Pancreas (tissue), 10 donors: ENCODE results near the gene AGPAT1. TPM values are rescaled to one million over a fixed set of nuclear protein-coding genes. Genes with fewer than 3 reads are reported as not detected.

Experiments
- ATAC-seq, 4 donors: fragments of 200-7000 bp; cut with Tn5 transposase; one replicate each; pipeline versions ENCODE4 v1.8.0 to v1.9.1; 2020; ENCODE audit warnings: mild to moderate bottlenecking in 4 of 4, moderate library complexity in 4 of 4
- DNase-seq, 6 donors: peaks; one replicate each; pipeline ENCODE4 v3.0.0-alpha.2; 2020
- FAIRE-seq: peaks from 2 replicates; lab custom pipeline; 2012; peaks lifted over from hg19 to GRCh38; lab: Jason Lieb, UNC
- H3K27ac ChIP-seq, 4 donors: fragments of 200-600 bp; sonication (generic); 1 replicate in 3 of 4; 2 replicates in 1 of 4; pipeline versions ENCODE4 v1.5.0 to v1.8.0; 2020
- H3K27me3 ChIP-seq, 4 donors: fragments of 200-600 bp; one replicate each; pipeline ENCODE4 v1.8.0; 2021
- H3K36me3 ChIP-seq, 3 donors: fragments of 200-600 bp; sonication (generic) in 1 of 3; one replicate each; pipeline versions ENCODE4 v1.5.0 to v1.8.0; 2020 to 2021
- H3K4me1 ChIP-seq, 3 donors: fragments of 200-600 bp; one replicate each; pipeline ENCODE4 v1.8.0; 2021
- H3K4me3 ChIP-seq, 4 donors: fragments of 200-600 bp; sonication (generic) in 2 of 4; one replicate each; pipeline versions ENCODE4 v1.5.0 to v1.8.0; 2020 to 2021
- H3K9me3 ChIP-seq, 4 donors: fragments of 200-600 bp; one replicate each; pipeline ENCODE4 v1.8.0; 2021
- WGBS, 2 donors: extraction: QIAGEN DNeasy Blood & Tissue Kit; methylation state at CpG; one replicate each; pipeline ENCODE4 v1.1.7; 2013; 5-methylcytosine and 5-hydroxymethylcytosine counted together
- intact Hi-C, 3 donors: fragments of 100-400 bp; cut with DNase I; formaldehyde crosslinking; loops; one replicate each; pipeline versions ENCODE4 v1.11.1 to v1.14.2; 2022
- polyA plus RNA-seq, 2 donors: library from polyadenylated mRNA; stranded (reverse); fragments of 200-250 nt; gene quantifications; one replicate each; pipeline ENCODE4 v1.2.3, GENCODE V29; 2013
- total RNA-seq, 6 donors: library from RNA; stranded (reverse); fragmentation: NEBNext Ultra II Directional in 4 of 6; extraction: Animal tissue kit (Norgen Biotek cat#: 25700) in 4 of 6; gene quantifications; one replicate each; pipeline versions ENCODE4 v1.2.1 to v1.2.4, GENCODE V29; 2021 to 2023
- TF ChIP-seq, protein P1 (sequence below), 4 donors: fragments of 200-600 bp; sonication (generic) in 3 of 4; IDR thresholded peaks; one replicate each; pipeline versions ENCODE4 v1.5.0 to v1.8.0; 2021; ENCODE audit warnings: antibody characterized with exemption in 4 of 4
- donor health status: healthy with polysubstance abuse.
- donor health status: DM: no; HTN: no; CAD: no; lungs with moderate emphysema.
- donor health status: DM: no; HTN: no; CAD: no.
- donor health status: control.
- donor health status: control.
- donor health status: Bipolar disorder and iron deficiency.
- donor health status: DM: yes; HTN: yes; CAD: no.
- donor health status: DM: no; HTN: no; CAD: no.
- donor health status: DM: no; HTN: no; CAD: no.
- donor health status: DM: yes; HTN: yes; CAD: no.

AGPAT1 gene
- total and polyA plus RNA-seq, 8 donors = 10.1 to 28.1 (median 18.1) TPM

DNA sequence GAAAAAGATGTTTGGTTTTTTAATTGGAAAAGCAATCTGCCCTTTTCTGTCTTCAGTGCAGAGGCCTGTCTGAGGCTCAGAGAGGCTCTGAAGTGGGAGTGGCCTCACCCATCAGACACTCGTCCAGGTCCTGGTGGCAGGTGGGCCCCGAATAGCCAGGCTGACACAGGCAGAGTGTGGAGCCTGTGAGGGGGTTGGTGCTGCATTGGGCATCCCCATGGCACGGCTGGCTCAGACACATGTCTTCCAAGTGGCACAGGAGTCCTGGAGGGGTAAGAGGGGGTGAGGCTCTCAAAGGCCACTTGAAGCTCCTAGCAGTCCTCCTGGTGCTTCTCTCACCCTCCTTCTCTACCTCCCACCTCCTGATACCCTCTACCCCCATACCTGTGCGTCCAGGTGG, 44.1 kb upstream of the AGPAT1 start:
- Histone ChIP-seq H3K9me3 (no peaks in the 10 kb centered on the region), H3K4me1 (no peaks in the 10 kb centered on the region), H3K27me3 (no peaks in the 10 kb centered on the region), H3K4me3 (no peak overlapping the region), H3K36me3 (no peaks in the 10 kb centered on the region), H3K27ac (no peak overlapping the region)
- WGBS, 2 donors = 48% methylated on average over 4 of the region's 4 CpGs
- TF ChIP-seq, protein P1, sequence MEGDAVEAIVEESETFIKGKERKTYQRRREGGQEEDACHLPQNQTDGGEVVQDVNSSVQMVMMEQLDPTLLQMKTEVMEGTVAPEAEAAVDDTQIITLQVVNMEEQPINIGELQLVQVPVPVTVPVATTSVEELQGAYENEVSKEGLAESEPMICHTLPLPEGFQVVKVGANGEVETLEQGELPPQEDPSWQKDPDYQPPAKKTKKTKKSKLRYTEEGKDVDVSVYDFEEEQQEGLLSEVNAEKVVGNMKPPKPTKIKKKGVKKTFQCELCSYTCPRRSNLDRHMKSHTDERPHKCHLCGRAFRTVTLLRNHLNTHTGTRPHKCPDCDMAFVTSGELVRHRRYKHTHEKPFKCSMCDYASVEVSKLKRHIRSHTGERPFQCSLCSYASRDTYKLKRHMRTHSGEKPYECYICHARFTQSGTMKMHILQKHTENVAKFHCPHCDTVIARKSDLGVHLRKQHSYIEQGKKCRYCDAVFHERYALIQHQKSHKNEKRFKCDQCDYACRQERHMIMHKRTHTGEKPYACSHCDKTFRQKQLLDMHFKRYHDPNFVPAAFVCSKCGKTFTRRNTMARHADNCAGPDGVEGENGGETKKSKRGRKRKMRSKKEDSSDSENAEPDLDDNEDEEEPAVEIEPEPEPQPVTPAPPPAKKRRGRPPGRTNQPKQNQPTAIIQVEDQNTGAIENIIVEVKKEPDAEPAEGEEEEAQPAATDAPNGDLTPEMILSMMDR (IDR thresholded peaks at IDR 0.05) = no peak
- FAIRE-seq = no peak
- ATAC-seq = no peak
- intact Hi-C loops = no loop called here
- DNase-seq = no peak

- Histone ChIP-seq H3K27me3 (no peaks in the 10 kb centered on the region), H3K4me1 (no peaks in the 10 kb centered on the region), H3K4me3 (no peak overlapping the region), H3K9me3 (no peaks in the 10 kb centered on the region), H3K27ac (no peak overlapping the region), H3K36me3 (no peaks in the 10 kb centered on the region)
- no peak for FAIRE-seq
- intact Hi-C loops = no loop called here
- 65 to 79% methylated on average over 7 of the region's 7 CpGs for WGBS, 2 donors
- DNase-seq = no peak
- ATAC-seq = no peak
- TF ChIP-seq, protein P1 (IDR thresholded peaks at IDR 0.05) = no peak
Measured at GRCh38 chr6:32218167-32218566, 42.3 kb upstream of the AGPAT1 start.

DNA sequence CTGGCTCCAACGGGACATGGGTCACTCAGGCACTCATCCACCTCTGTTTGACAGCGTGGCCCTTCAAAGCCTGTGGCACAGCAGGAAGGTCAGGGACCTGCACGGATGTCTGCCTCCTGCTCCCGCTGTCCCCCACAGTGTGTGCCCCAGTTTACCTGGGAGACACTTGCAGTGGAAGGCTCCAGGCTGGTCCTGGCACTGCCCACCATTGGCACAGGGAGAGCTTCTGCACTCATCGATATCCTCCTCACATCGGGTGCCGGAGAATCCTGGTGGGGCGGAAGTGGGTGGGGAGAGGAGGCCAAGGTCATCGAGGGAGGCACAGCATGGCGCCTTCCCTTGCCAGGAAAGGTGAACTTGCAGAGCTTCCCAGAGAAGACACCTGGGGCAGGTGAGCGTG, 41.1 kb upstream of the AGPAT1 start:
- no peak overlapping the region for H3K27ac ChIP-seq
- H3K27me3 ChIP-seq = no peaks in the 10 kb centered on the region
- TF ChIP-seq, protein P1 (IDR thresholded peaks at IDR 0.05) = no peak
- no peaks in the 10 kb centered on the region for H3K36me3 ChIP-seq
- no peaks in the 10 kb centered on the region for H3K9me3 ChIP-seq
- ATAC-seq (no peak), FAIRE-seq (no peak), DNase-seq (no peak)
- H3K4me3 ChIP-seq = no peak overlapping the region
- 70 to 79% methylated on average over 11 of the region's 11 CpGs for WGBS, 2 donors
- intact Hi-C loops = no loop called here
- no peaks in the 10 kb centered on the region for H3K4me1 ChIP-seq

DNA sequence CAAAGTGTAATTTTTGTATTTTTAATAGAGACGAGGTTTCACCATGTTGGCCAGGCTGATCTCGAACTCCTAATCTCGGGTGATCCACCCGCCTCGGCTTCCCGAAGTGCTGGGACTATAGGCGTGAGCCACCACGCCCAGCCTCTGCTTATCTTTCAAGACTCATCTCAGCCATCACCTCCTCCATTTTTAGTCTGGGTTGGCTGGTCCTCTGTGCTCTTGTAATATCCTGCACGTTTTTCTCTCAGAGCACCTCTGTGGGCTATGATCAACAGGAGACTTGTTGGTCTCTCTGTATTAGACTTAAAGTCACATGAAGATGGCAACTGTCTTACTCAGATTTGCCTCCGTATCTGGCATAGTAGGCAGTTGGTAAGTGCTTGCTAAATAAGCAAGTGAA, 40.4 kb upstream of the AGPAT1 start:
- H3K9me3 ChIP-seq = no peaks in the 10 kb centered on the region
- no peaks in the 10 kb centered on the region for H3K4me1 ChIP-seq
- FAIRE-seq = no peak
- 62 to 77% methylated on average over 10 of the region's 10 CpGs for WGBS, 2 donors
- no peak overlapping the region for H3K4me3 ChIP-seq
- intact Hi-C loops = no loop called here
- H3K27me3 ChIP-seq = no peaks in the 10 kb centered on the region
- H3K36me3 ChIP-seq = no peaks in the 10 kb centered on the region
- no peak for ATAC-seq
- TF ChIP-seq, protein P1 (IDR thresholded peaks at IDR 0.05) = no peak
- DNase-seq = no peak
- no peak overlapping the region for H3K27ac ChIP-seq

DNA sequence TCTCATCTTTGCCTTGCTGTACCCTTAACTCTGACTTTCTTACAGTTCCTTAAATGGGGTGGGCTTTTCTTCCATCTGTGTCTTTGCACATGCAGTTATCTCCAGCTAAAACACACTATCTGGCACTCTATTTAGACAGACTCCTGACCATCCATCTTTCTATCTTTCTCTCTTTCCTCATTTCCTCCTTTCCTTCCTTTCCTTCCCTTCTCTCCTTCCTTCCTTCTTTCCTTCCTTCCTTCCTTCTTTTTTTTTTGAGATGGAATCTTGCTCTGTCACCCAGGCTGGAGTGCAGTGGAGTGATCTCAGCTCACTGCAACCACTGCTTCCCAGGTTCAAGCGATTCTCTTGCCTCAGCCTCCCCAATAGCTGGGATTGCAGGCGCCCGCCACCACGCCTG, 39.7 kb upstream of the AGPAT1 start:
- FAIRE-seq (no peak), ATAC-seq (no peak), DNase-seq (no peak)
- H3K27me3 ChIP-seq = no peaks in the 10 kb centered on the region
- H3K36me3 ChIP-seq = no peaks in the 10 kb centered on the region
- H3K4me1 ChIP-seq = no peaks in the 10 kb centered on the region
- WGBS, 2 donors = 84 to 95% methylated on average over 4 of the region's 4 CpGs
- no peak overlapping the region for H3K4me3 ChIP-seq
- TF ChIP-seq, protein P1 (IDR thresholded peaks at IDR 0.05) = no peak
- intact Hi-C loops = no loop called here
- no peak overlapping the region for H3K27ac ChIP-seq
- no peaks in the 10 kb centered on the region for H3K9me3 ChIP-seq
